Esophagus squamous epithelium (tissue), 5 donors: ENCODE data around the gene COG2. TPM values are rescaled to one million over a fixed set of nuclear protein-coding genes. Genes with fewer than 3 reads are reported as not detected.

Source experiments
- DNase-seq: peaks from one replicate; lab custom pipeline; 2025; lab: John Stamatoyannopoulos, UW
- H3K27ac ChIP-seq, 4 donors: fragments of 200-600 bp; sonication (generic); one replicate each; pipeline ENCODE4 v1.5.1; 2016 to 2019; ENCODE audit warnings: mild to moderate bottlenecking in 1 of 4
- H3K27me3 ChIP-seq, 4 donors: fragments of 200-600 bp; sonication (generic); 1 replicate in 3 of 4; 2 replicates in 1 of 4; pipeline versions ENCODE4 v1.5.1 to v1.6.0; 2017 to 2021; ENCODE audit warnings: antibody characterized with exemption in 1 of 4
- H3K36me3 ChIP-seq, 3 donors: fragments of 200-600 bp; sonication (generic); one replicate each; pipeline ENCODE4 v1.5.1; 2016 to 2019
- H3K4me1 ChIP-seq, 3 donors: fragments of 200-600 bp; sonication (generic); one replicate each; pipeline ENCODE4 v1.5.1; 2017 to 2019
- H3K4me3 ChIP-seq, 4 donors: fragments of 200-600 bp; sonication (generic); 1 replicate in 3 of 4; 2 replicates in 1 of 4; pipeline ENCODE4 v1.5.1; 2016 to 2019; ENCODE audit warnings: mild to moderate bottlenecking in 2 of 4, moderate library complexity in 1 of 4
- H3K9me3 ChIP-seq, 3 donors: fragments of 200-600 bp; sonication (generic); one replicate each; pipeline ENCODE4 v1.5.1; 2016 to 2019
- POLR2A ChIP-seq, 4 donors: fragments of 450-650 bp; IDR thresholded peaks; one replicate each; pipeline ENCODE4 v1.6.1; 2017; ENCODE audit warnings: antibody characterized with exemption in 4 of 4, mild to moderate bottlenecking in 4 of 4, moderate library complexity in 3 of 4
- WGBS, 2 donors: methylation state at CpG; one replicate each; pipeline ENCODE4 v1.1.5; 2018; 5-methylcytosine and 5-hydroxymethylcytosine counted together
- intact Hi-C: fragments of 100-400 bp; cut with DNase I; formaldehyde crosslinking; loops from one replicate; pipeline ENCODE4 v1.15.0; 2022
- total RNA-seq, 4 donors: library from RNA; depleted of rRNA; stranded (reverse); fragments of >200 nt; gene quantifications; one replicate each; pipeline ENCODE4 v1.1.0, GENCODE V29; 2016
- TF ChIP-seq, protein P1 (sequence below), 6 experiments: fragments of 450-650 bp in 4 of 6; fragments of 200-600 bp in 2 of 6; sonication (generic) in 2 of 6; IDR thresholded peaks; one replicate each; pipeline ENCODE4 v1.5.1; 2016 to 2019; ENCODE audit warnings: antibody characterized with exemption in 6 of 6, mild to moderate bottlenecking in 4 of 6, moderate library complexity in 4 of 6
- donor health status: DM: yes; HTN: yes; CAD: no.

Gene COG2
- total RNA-seq, 4 donors from 2014 or later: 12.7 to 27.7 (median 18.5) TPM

DNA sequence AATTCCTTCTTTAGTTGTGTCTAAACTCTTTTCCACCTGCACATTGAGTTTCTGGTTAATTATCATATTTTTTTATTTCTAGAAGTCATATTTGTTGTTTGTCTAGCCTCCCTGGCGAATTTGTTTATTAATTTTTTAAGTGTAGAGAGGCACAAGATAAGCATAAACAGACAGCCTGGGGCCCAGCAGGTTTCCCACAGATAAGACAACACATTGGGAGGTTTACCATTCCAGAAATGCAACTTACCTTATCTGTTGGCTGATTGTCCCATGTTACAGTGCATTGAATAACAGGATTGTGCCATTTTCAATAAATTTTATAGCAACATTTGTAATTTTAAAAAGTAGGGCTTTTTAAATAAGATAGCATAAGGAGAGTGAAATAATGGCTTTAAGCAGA, 34.9 kb downstream of the COG2 start:
- Histone ChIP-seq H3K9me3 (no peaks in the 10 kb centered on the region), H3K4me3 (no peak overlapping the region), H3K27ac (no peak overlapping the region), H3K36me3 (peaks cover 5 to 100% (median 5%) of the 10 kb centered on the region in 3 donors), H3K27me3 (no peaks in the 10 kb centered on the region), H3K4me1 (peaks cover 0 to 8% (median 0%) of the 10 kb centered on the region in 3 donors)
- no peak for DNase-seq
- intact Hi-C loops: no loop called here
- 75 to 100% methylated on average over 1 of the region's 1 CpG for WGBS, 2 donors
- TF ChIP-seq POLR2A (IDR thresholded peaks at IDR 0.05): no peak
- TF ChIP-seq, protein P1, sequence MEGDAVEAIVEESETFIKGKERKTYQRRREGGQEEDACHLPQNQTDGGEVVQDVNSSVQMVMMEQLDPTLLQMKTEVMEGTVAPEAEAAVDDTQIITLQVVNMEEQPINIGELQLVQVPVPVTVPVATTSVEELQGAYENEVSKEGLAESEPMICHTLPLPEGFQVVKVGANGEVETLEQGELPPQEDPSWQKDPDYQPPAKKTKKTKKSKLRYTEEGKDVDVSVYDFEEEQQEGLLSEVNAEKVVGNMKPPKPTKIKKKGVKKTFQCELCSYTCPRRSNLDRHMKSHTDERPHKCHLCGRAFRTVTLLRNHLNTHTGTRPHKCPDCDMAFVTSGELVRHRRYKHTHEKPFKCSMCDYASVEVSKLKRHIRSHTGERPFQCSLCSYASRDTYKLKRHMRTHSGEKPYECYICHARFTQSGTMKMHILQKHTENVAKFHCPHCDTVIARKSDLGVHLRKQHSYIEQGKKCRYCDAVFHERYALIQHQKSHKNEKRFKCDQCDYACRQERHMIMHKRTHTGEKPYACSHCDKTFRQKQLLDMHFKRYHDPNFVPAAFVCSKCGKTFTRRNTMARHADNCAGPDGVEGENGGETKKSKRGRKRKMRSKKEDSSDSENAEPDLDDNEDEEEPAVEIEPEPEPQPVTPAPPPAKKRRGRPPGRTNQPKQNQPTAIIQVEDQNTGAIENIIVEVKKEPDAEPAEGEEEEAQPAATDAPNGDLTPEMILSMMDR (IDR thresholded peaks at IDR 0.05): no peak

DNA sequence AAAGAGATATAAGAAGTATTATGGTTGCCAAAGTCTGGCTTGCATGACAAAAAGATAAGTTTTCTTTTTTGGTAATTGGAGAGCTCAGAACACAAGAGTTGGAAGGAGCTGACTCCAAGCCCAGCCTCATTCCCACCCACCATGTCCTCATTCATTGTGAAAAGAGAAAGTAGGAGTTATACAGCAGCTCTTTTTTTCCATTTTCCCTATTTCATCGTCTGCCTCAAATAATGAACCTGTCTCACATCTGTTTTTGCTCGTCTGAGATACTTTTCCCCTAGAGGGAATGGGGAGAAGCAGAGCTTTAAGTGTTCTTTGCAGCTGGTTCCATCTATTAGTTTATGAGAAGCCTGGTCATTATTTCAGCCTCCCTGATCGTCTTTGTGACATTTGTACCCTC, 36.9 kb downstream of the COG2 start:
- TF ChIP-seq, protein P1 (IDR thresholded peaks at IDR 0.05): no peak
- no peak for TF ChIP-seq POLR2A (IDR thresholded peaks at IDR 0.05)
- peaks cover 5 to 100% (median 5%) of the 10 kb centered on the region in 3 donors for H3K36me3 ChIP-seq
- no peaks in the 10 kb centered on the region for H3K27me3 ChIP-seq
- peaks cover 0 to 22% (median 0%) of the 10 kb centered on the region in 3 donors for H3K4me1 ChIP-seq
- intact Hi-C loops: no loop called here
- no peak for DNase-seq
- WGBS, 2 donors: 58 to 72% methylated on average over 3 of the region's 3 CpGs
- H3K4me3 ChIP-seq: no peak overlapping the region
- H3K9me3 ChIP-seq: no peaks in the 10 kb centered on the region
- no peak overlapping the region for H3K27ac ChIP-seq

DNA sequence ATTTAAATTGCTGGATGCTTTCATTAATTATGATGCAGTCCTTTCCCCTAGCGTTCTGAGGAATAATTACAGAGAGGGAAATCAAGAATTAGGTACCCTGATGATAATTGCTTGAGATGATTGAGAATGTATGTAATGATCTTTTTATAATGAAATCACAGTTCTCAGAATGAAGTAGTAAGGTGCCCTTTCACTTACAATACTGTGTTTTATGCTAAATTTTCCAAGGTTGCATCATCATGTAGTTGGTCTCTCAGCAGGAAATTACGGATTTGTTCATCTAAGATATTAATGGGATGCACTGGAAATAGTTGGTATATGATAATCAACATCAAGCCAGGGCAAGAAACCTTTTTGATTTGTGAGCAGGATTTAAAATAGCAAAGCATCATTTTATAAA, 37.5 kb downstream of the COG2 start:
- H3K36me3 ChIP-seq: peaks cover 5 to 100% (median 6%) of the 10 kb centered on the region in 3 donors
- H3K27me3 ChIP-seq: no peaks in the 10 kb centered on the region
- TF ChIP-seq, protein P1 (IDR thresholded peaks at IDR 0.05): no peak
- TF ChIP-seq POLR2A (IDR thresholded peaks at IDR 0.05): no peak
- intact Hi-C loops: no loop called here
- whole genome bisulfite sequencing, 2 donors: 86 to 93% methylated on average over 2 of the region's 2 CpGs
- H3K4me3 ChIP-seq: no peak overlapping the region
- DNase-seq: no peak
- H3K27ac ChIP-seq: no peak overlapping the region
- H3K9me3 ChIP-seq: no peaks in the 10 kb centered on the region
- peaks cover 0 to 22% (median 0%) of the 10 kb centered on the region in 3 donors for H3K4me1 ChIP-seq

DNA sequence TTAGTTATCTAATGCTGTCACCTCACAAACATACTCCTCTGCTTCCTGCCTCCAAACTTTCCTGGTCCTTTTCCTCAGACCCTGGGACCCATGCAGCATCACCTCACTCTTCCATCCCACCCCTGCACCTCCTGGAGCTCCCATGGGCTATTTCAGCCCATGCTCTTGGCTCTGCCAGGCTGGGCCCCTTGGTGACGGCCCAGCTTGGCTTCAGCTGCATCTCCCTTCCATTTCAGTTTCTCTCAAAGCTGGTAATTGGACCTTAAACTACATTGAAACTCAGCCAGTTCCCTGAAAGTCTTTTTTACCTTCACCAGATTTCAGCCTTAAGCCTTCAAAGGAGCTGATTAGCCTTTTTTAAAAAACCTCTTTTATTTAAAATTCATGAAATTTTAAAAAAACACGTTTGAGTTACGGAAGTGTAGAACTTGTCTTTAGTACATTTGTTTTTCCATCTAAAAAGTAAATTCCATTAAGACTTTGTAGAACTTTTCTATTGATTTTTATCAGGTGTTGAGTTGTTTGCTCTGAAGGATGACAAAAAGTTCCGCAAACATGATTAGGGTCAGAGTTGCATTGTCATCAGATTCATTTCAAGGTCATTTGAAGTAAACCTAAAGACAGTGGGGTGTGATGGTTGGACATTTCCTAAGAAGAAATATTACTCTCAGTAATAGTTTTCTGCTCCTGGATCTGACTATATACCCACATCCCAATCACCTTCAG, 38.2 kb downstream of the COG2 start:
- peaks cover 0 to 22% (median 0%) of the 10 kb centered on the region in 3 donors for H3K4me1 ChIP-seq
- no peaks in the 10 kb centered on the region for H3K9me3 ChIP-seq
- H3K4me3 ChIP-seq: no peak overlapping the region
- TF ChIP-seq POLR2A (IDR thresholded peaks at IDR 0.05): no peak
- TF ChIP-seq, protein P1 (IDR thresholded peaks at IDR 0.05): no peak
- no peak overlapping the region for H3K27ac ChIP-seq
- no peak for DNase-seq
- H3K27me3 ChIP-seq: no peaks in the 10 kb centered on the region
- intact Hi-C loops: no loop called here
- WGBS, 2 donors: 50 to 73% methylated on average over 4 of the region's 4 CpGs
- peaks cover 5 to 100% (median 6%) of the 10 kb centered on the region in 3 donors for H3K36me3 ChIP-seq

DNA sequence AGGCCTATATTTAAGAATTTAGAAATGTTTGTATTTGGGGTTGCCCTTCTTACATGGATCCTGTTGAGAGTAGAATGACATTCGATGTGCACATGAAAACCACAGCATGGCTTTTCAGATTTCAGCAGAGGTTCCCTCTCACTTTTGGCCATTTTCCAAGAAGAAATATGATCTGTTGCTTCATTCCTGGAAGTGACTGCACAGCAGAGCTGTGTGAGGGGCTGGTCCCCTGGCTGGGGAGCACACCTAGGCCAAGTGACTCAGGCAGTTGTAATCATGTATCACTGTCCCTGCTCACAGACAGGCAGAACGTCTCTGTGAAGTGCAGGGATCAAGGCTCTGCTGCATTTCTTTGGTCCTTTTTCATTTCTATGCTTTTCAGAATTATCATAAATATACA, 39.3 kb downstream of the COG2 start:
- H3K36me3 ChIP-seq: peaks cover 5 to 100% (median 6%) of the 10 kb centered on the region in 3 donors
- DNase-seq: no peak

More for the DNA sequence above, 39.3 kb downstream of the COG2 start:
- no peak overlapping the region for H3K4me3 ChIP-seq
- no peak overlapping the region for H3K27ac ChIP-seq
- 15 to 23% methylated on average over 2 of the region's 2 CpGs for WGBS, 2 donors
- H3K9me3 ChIP-seq: no peaks in the 10 kb centered on the region
- peaks cover 0 to 22% (median 0%) of the 10 kb centered on the region in 3 donors for H3K4me1 ChIP-seq
- intact Hi-C loops: no loop called here
- H3K27me3 ChIP-seq: no peaks in the 10 kb centered on the region
- TF ChIP-seq POLR2A (IDR thresholded peaks at IDR 0.05): no peak
